Renal cortex interstitium (tissue), 11 donors: ENCODE measurements around the gene COX4I2. TPM values are rescaled to one million over a fixed set of nuclear protein-coding genes. Genes with fewer than 3 reads are reported as not detected.
A peak's percentile ranks its signal among the peaks of the same experiment; 100 is the strongest.
"Not testable (repeated sequence)": the region's sequence is repeated elsewhere in the genome, so short reads cannot be mapped to it uniquely, and the experiment has no call there.

Source experiments
- DNase-seq, 11 donors: peaks; one replicate each; pipeline ENCODE4 v3.0.0-alpha.2; 2013; ENCODE audit warnings: low read depth in 9 of 11, low spot score in 4 of 11; ENCODE audit errors: extremely low read depth in 1 of 11
- polyA plus RNA-seq, 3 donors: library from polyadenylated mRNA; unstranded; fragments of 120-200 nt; gene quantifications; one replicate each; pipeline ENCODE4 v1.2.1, GENCODE V29; 2013; ENCODE audit not compliant: insufficient read length in 3 of 3

COX4I2 gene
- polyA plus RNA-seq, 3 donors: 1.3 to 3.0 (median 2.8) TPM

DNA sequence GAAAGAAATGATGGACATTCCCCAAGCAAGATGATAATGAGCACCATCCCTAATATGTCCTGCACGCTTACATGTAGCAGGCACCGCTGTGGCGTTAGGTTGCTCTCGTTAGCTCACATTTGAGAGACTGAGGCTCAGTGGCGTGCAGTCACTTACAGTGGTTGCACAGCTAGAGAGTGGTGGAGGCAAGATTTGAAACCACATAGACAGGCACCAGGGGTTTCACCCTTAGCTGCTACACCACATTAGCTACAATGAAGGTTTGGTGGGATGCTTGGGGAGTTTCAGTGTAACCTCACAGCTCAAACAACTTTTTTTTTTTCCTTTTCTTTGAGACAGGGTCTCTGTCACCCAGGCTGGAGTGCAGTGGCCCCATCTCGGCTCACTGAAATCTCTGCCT, 3.7 kb downstream of the COX4I2 start:
- no peak for DNase-seq

DNA sequence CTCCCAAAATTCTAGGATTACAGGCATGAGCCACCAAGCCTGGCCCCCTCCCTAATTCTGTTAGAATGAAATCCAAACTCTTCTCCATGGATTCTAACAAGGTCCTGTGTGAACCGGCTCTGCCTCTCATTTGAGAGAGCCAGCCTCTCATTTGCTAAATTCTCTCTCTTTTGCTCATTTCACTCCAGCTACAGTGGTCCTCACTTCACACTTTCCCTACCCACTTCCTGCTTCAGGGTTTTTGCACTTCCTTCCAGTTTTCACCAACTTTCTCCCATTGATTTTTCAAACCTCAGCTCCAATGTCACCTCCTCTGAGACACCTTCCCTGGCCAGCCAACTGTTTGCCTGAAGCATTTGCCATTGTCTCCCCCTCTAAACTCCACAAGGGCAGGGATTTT, 5.1 kb downstream of the COX4I2 start:
- DNase-seq: no peak

DNA sequence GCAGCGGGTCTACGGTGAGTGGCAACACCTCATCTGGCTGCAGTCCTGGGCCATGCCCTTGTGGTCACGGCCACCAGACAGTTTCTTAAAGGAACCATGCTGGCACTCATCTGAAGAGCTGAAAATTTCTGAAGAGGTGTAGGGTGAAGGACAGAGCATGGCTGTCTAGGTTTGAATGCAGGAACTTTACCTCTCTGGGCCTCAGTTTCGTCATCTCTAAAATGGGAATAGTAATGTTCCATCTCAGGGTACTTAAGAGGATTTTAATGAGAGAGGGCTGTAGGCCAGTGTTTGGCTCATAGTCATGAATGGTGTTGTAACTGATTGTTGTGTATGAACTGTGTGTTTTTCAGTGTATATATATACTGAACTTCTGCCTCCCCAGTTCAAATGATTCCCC, 5.8 kb downstream of the COX4I2 start:
- DNase-seq: no peak

DNA sequence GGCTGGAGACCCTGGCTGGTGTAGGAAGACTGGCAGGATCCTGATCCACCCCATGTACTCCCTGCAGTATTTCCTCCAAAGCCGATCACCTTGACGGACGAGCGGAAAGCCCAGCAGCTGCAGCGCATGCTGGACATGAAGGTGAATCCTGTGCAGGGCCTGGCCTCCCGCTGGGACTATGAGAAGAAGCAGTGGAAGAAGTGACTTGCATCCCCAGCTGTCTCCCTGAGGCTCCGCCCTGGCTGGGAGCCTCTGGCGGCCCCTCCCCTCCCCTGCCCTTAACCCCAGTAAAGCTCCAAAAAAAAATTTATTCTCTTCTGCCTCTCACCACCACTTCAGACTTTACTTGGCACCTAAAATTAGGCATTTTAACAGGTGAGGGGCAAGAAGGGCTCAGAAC, 7.0 kb downstream of the COX4I2 start:
- no peak for DNase-seq

DNA sequence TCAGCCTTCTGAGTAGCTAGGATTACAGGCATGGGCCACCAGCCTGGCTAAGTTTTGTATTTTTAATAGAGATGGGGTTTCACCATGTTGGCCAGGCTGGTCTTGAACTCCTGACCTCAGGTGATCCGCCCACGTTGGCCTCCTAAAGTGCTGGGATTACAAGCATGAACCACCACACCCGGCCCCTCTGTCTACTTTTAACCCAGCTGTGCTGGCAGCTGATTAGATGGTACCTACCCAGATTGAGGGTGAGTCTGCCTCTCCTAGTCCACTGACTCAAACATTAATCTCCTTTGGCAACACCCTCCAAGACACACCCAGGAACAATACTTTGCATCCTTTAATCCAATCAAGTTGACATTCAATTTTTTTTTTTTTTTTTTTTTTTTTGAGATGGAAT, 10.4 kb downstream of the COX4I2 start:
- not testable (repeated sequence) for DNase-seq

DNA sequence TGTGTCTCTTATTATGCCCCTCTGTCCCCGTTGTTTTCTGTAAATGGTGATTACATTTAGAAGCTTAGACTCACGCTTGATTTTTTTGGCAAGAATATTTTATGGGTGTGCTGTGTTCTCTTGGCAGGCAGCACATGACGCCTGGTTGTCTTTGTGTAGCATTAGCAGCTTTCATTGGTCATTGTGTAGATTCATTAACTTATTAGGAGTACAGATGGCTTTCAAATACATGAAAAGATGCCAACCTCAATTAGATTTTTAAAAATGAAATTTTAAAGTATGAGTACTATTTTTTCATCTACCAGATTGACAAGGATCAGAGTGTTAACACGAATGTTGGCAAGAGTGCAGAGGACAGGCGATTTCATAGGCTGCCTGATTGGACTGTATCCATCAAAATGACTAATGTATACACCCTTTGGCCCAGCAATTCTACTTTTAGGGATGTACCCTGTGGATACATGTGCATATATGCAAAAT, 15.2 kb downstream of the COX4I2 start:
- DNase-seq: no peak

DNA sequence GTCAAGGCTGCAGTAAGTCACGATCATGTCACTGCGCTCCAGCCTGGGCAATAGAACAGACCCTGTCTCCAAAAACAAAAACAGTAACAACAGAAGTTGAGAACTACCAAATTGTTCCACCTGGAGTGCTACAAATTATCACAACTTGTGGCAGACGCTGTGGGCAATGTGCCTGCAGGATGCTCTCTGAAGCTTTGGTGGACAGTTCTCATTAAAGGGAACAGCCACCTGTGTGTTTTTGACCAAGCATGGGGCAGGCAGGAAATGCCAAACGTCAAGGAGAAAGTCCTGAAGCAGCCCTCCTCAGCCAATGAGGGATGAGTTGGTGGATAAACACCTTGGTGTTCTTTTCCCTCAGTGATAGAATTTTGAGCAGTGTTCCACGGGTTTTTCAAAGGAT, 15.8 kb downstream of the COX4I2 start:
- DNase-seq: no peak

DNA sequence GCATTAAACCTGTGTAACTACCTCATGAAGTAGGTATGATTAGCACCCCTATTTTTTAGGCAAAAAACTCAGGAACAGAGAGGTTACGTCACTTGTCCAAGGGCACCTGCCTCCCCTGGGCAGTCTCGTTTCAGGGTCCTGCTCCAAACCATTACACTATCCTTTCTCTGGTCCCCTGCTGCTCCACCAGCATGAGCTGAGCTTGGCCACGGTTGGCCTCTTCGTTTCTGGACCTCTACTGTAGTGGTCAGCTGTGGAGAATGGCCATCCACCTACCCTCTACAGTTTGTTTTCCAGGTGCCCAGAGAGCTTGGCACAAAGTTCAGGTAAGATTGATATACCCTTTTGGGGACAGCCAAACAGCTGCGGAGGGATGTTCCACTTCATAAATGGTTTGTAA, 16.8 kb downstream of the COX4I2 start:
- DNase-seq: no peak

DNA sequence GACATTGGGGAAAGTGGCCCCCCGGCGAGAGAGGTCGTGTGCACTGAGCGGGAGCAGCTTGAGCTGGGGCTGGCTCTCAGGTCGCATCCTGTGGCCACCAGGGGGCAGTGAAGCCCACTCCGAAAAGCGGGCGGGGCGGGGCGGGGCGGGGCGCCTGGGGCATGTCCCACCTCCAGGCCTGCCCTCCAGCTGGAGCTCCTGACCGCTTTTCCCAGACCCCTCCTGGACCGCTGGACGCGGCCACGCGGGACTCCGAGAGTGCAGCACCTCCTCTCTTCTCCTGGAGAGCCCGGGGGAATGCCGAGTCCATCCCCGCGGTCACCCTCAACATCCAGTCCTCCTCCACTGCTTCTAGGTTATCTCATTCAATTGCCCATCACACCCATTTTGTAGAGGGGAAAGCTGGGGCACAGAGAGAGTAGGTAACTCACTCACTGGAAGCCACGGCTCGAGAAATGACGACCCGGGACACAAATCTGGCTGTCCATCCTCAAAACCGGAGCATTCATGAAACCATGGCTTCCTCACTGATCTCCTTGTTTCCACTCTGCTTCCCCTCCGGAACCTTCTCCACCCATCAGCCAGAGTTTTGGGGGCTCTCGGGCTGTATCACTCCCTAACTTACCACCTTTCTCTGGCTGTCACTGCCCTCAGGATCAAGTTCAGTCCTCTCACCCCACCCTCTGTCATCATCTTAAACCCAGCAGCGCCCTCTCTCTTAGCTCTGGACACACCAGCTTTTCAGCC, 24.1 kb downstream of the COX4I2 start:
- DNase-seq: peak in 10 of 11 donors; percentile 51 to 77 (median 66)

DNA sequence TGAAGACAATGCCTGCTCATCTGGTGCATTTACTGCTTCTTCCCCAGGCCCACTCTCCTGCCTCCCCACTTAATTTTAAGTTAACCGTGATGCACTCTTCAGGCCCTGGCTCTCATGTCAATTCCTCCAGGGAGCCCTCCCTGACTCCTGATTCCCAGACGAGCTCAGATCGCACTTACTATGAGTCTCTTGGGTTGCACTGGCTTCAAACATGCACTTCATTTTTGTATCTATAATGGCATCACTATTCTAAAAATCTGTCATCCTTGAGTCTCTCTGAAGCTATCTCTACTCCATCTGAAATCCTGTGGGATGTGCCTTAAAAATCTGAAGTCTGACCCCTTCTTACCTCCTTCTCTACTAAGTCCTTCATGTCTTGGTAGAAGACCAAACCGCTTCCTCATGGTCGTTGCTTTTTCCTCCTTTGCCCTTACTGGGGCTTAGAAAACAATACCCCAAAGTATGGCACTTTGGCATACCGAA, 24.7 kb downstream of the COX4I2 start:
- DNase-seq: no peak

DNA sequence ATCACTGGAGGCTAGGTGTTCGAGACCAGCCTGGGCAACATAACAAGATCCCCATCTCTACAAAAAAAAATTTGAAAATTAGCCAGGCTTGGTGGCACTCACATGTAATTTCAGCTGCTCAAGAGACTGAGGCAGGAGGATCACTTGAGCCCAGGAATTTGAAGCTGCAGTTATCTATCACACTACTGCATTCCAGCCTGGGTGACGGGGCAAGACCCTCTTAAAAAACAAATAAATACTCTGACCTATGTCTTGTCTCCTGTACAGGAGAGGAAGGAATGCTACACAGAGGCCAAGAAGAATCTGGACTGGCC, 25.8 kb downstream of the COX4I2 start:
- DNase-seq: no peak

DNA sequence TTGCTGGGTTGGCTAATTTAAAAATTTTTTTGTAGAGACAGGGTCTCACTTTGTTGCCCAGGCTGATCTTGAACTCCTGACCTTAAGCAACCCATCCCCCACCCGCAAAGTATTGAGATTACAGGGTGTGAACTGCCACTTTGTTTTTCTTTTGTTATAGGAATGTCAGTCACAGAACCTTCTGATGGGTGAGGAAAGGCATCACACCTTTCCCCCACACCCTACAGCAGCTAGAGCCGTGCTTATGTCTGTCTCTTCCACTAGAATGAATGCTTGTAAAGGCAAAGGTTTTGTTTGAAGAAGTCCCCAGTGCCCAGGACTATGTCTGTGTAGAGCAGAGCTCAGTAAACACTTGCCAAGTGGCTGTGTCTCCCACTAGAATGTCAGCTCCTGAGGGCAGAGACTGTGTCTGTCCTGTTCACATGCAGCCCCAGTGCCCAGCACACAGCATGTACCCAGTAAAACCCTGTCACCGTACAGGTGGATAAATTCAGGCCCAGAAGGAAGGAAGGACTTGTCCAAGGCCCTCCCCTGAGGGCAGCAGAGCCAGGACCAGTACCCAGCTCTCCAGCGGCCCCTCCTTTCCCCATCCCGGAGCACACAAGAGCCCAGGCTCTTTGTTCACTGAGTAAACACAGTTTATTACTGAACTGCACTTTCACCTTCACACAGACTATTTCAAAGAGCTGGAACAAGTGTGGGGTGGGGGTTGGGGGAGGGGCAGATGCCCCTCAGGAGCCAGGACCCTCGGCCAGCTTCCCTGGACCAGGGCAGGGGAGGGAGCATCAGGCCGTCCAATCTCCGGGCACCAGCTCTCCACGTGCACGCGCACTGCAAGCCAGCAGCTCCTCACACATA, 26.4 kb downstream of the COX4I2 start:
- DNase-seq: no peak

DNA sequence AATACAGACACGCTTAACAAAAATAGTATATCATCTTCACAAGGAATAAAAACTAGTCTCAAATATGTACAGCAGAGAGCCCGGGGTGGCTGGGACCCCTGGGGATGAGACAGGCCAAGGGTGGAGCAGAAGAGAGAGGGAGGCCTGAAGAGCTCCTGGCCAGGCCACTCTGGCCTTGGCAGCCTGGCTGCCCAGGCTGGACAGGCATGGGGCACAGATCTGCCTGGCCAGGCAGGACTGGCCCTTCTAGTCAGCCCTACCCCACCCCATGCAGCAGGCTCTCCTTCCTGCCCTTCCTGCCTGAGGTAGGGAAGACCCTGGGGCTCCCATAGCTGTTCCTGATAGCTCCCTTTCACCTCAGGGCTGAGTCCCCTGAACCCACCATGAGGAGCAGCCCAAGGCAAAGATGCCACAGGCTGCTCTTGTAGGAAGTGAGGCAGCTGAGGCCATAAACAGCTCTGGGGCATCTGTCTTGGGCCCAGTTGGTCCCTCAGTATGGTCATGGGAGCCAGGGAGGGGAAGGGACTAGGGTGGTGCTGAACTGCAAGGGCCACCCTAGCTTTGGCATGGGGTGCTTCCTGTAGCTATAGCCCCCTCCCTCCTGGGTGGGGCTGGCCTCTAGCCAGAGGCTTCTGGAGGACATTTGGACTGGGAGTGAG, 27.1 kb downstream of the COX4I2 start:
- no peak for DNase-seq

DNA sequence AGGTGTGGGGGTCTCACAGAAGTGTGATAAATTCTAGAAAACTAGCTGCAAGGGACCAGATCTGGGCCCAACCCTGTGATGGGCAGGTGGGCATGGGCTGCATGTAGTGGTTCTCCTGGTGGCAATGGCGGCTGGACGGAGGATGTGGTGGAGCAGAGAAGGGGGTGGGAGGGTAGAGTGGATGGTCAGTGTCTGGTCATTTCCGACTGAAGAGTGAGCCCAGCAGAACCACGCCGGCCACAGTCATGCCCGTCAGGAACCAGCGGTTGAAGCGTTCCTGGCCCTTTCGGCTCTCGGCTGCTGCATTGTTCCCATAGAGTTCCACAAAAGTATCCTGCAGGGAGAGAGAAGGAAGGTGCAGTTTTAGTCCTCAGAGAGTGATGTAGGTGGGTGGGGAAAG, 28.0 kb downstream of the COX4I2 start:
- no peak for DNase-seq

DNA sequence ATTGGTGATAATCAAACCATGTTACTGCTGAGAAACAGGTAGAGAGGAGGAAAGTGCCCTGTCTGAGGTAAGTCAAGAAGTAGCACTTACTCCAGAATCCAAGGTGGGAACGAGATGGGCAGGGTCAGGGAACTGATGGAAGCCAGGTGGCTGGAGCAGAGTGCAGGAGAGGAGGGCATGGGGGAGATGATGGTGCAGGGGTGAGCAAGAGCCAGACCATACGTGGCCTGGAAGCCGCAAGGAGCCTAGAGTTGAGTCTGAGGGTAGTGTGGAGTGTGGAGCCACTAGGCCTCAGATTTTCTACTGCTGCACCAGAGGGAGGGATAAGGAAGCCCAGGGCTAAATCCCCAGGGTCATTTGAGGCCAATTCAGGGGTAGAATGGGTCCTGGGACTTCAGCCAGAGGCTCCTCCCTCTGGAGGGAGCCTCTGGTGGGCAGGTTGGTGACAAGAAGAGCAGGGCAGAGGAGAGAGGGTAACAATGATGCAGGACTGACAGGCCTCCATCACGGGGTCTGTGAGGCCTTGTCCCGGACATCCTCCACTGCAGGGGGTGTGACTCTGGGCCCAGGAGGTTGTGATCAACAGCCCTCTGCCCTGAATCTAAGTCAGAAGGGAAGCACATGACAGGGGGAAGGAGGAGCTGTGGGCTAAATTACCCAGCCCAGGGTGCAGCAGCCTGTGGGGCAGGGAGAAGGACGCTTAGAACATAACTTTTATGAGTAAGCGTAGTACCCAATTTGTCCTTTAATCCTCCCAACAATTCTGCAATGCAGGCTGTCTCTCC, 28.7 kb downstream of the COX4I2 start:
- DNase-seq: no peak

DNA sequence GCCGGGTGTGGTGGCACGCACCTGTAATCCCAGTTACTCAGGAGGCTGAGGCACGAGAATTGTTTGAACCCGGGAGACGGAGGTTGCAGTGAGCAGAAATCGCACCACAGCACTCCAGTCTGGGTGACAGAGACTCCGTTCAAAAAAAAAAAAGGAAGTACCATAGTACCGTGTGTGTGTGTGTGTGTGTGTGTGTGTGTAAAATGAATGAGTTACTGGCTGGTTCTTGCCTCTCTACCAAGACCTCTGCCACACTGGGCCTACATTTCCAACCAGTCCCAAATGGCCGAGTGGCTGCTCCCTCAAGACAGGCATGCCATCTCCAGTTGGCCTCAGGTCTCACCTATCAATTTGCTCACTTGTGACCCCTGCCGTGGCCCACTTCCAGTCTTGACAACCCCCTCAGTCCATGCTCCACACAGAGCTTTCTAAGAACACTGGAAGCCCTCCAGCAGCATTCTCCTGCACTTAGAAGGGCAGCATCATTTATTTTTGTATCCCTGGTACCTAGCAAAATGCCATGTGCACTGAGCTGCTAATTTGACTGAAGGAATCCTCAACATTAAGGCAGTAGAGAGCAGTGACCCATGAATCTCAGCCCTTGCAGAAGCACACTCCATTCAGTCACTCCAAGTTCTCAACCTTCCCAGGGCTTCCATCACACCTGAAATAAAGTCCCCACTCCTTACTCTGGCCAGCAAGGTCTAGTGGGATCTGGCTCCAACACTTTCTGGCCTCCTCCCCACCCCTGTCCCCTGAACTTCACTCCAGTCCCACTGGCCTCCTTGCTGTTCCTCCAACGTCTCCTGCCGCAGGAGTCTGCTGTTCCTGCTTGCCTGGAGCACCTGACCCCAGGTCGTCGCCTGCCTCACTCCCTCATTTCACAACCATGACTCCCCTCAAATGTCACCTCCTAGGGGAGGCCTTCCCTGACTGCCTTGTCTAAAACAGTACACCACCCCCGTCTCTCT, 29.9 kb downstream of the COX4I2 start:
- DNase-seq: no peak

DNA sequence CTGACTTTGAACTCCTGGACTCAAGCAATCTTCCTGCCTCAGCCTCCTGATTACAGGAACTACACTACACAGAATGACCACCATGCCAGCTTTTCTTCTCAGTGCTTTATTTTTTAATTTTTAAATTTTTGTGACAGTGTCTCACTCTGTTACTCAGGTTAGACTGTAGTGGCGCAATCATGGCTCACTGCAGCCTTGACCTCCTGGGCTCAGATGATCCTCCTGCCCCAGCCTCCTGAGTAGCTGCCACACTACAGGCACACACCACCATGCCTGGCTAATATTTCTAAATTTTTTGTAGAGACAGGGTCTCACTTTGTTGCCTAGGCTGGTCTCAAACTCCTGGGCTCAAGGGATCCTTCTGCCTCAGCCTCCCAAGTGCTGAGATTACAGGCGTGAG, 31.2 kb downstream of the COX4I2 start:
- DNase-seq: not testable (repeated sequence)

DNA sequence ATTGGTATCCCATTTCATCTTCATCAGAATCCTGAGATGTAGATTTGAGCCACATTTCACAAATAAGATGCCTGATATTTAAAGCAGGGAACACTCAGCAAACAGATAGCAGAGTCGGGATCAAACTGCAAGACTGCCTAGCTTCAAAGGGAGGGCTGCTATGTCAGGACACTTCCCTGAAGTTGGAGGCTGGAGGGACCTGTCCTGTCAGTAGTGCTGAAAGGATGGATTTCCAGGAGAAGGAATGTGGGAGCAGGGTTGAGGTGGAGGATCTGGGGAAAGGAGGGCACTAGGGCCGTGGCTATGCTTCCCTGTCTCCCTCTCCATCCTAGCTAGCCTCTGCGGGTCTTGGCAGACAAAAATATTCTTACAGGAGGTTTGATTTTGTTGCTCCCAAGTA, 32.2 kb downstream of the COX4I2 start:
- no peak for DNase-seq
